Gastrocnemius medialis (tissue), 4 donors: Measurements from ENCODE around the gene CADM2. TPM values are rescaled to one million over a fixed set of nuclear protein-coding genes. Genes with fewer than 3 reads are reported as not detected.

Experiments
- ATAC-seq, 2 donors: fragments of 150-250 bp; one replicate each; pipeline ENCODE4 v1.9.1; 2016
- DNase-seq, 2 donors: peaks; one replicate each; pipeline ENCODE4 v3.0.0-alpha.2; 2019
- H3K27ac ChIP-seq, 4 donors: fragments of 200-600 bp; sonication (generic); 1 replicate in 1 of 4; 2 replicates in 3 of 4; pipeline ENCODE4 v1.5.1; 2016 to 2018; ENCODE audit warnings: mild to moderate bottlenecking in 2 of 4, moderate library complexity in 1 of 4
- H3K27me3 ChIP-seq, 3 donors: fragments of 200-600 bp; sonication (generic) in 2 of 3; 1 replicate in 1 of 3; 2 replicates in 2 of 3; pipeline versions ENCODE4 v1.5.1 to v1.6.0; 2016 to 2019; ENCODE audit warnings: mild to moderate bottlenecking in 1 of 3, moderate library complexity in 1 of 3
- H3K36me3 ChIP-seq, 2 donors: fragments of 200-600 bp; sonication (generic) in 1 of 2; one replicate each; pipeline ENCODE4 v1.5.1; 2017 to 2018
- H3K4me1 ChIP-seq, 2 donors: fragments of 200-600 bp; sonication (generic) in 1 of 2; one replicate each; pipeline ENCODE4 v1.5.1; 2016 to 2017; ENCODE audit warnings: mild to moderate bottlenecking in 2 of 2
- H3K4me3 ChIP-seq, 4 donors: fragments of 200-600 bp; sonication (generic) in 3 of 4; 1 replicate in 1 of 4; 2 replicates in 3 of 4; pipeline ENCODE4 v1.5.1; 2016 to 2019; ENCODE audit warnings: mild to moderate bottlenecking in 2 of 4
- H3K9me3 ChIP-seq, 3 donors: fragments of 200-600 bp; sonication (generic) in 2 of 3; 1 replicate in 1 of 3; 2 replicates in 2 of 3; pipeline ENCODE4 v1.5.1; 2016 to 2019
- CTCF ChIP-seq, 5 experiments: fragments of 450-650 bp in 3 of 5; fragments of 200-600 bp in 2 of 5; sonication (generic) in 2 of 5; IDR thresholded peaks in 4 of 5; conservative IDR thresholded peaks in 1 of 5; 1 replicate in 4 of 5; 2 replicates in 1 of 5; pipeline ENCODE4 v1.5.1; 2016 to 2019; ENCODE audit warnings: antibody characterized with exemption in 5 of 5, mild to moderate bottlenecking in 3 of 5, moderate library complexity in 3 of 5
- POLR2A ChIP-seq, 2 donors: fragments of 450-650 bp; IDR thresholded peaks; one replicate each; pipeline ENCODE4 v1.6.1; 2017; ENCODE audit warnings: antibody characterized with exemption in 2 of 2, mild to moderate bottlenecking in 2 of 2, moderate library complexity in 2 of 2
- in situ Hi-C, 4 donors: fragments of 200-750 bp; cut with MboI; loops; one replicate each; pipeline versions ENCODE4 v1.15.0 to v1.8.0; 2017; ENCODE audit warnings: low sequenced_read_pairs in 4 of 4
- intact Hi-C: fragments of 100-400 bp; cut with DNase I; formaldehyde crosslinking; loops from one replicate; pipeline ENCODE4 v1.15.1; 2023; ENCODE audit warnings: low total_unique reads
- total RNA-seq, 4 donors: library from RNA; depleted of rRNA; stranded (reverse); fragments of >200 nt; gene quantifications; one replicate each; pipeline versions ENCODE4 v1.1.0 to v1.2.3, GENCODE V29; 2016

The CADM2 gene
- total RNA-seq, 4 donors from 2014 or later = 2.7 to 9.0 (median 6.0) TPM

DNA sequence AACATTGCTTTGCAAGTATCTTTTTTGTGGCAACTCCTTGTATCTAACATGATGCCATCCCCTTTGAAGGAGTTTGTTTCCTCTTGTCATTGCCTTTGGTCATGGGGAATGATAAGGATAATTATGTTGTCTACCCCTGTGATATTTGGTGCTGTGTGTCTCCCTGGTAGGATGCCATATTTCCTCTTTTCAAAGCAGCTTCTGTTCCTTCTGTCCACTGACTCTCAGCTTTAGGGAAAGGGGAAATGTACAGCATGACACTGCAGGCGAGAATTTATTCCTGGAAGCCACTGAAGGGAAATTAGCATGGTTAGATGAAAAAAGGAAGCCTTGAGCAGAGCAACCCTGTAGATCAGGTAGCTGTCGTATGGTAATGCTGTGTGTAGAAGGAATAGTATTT lies 576.7 kb downstream of the CADM2 start:
- Histone ChIP-seq H3K27me3 (no peaks in the 10 kb centered on the region), H3K27ac (no peak overlapping the region), H3K4me3 (no peak overlapping the region), H3K4me1 (no peaks in the 10 kb centered on the region), H3K9me3 (no peaks in the 10 kb centered on the region), H3K36me3 (no peaks in the 10 kb centered on the region)
- no peak for DNase-seq
- intact Hi-C loops (no loop called here), in situ Hi-C loops (no loop called here)
- no peak for ATAC-seq
- no peak for TF ChIP-seq POLR2A (IDR thresholded peaks at IDR 0.05)
- no peak for TF ChIP-seq CTCF (IDR thresholded peaks at IDR 0.05 in 4 of 5, conservative IDR thresholded peaks at IDR 0.05 in 1 of 5)

GRCh38 chr3:85539232-85539631 lies 580.4 kb downstream of the CADM2 start:
- in situ Hi-C loops (no loop called here), intact Hi-C loops (no loop called here)
- Histone ChIP-seq H3K36me3 (no peaks in the 10 kb centered on the region), H3K27me3 (no peaks in the 10 kb centered on the region), H3K4me3 (no peak overlapping the region), H3K9me3 (no peaks in the 10 kb centered on the region), H3K27ac (no peak overlapping the region), H3K4me1 (no peaks in the 10 kb centered on the region)
- no peak for TF ChIP-seq POLR2A (IDR thresholded peaks at IDR 0.05)
- no peak for TF ChIP-seq CTCF (IDR thresholded peaks at IDR 0.05 in 4 of 5, conservative IDR thresholded peaks at IDR 0.05 in 1 of 5)
- DNase-seq (no peak), ATAC-seq (no peak)

GRCh38 chr3:85554153-85554552 lies 595.4 kb downstream of the CADM2 start:
- in situ Hi-C loops (loop anchor here in 1 of 4 donors (25.0 kb wide), 1 partner anchor 1017 kb away; no protein-coding TSS in a partner anchor), intact Hi-C loops (no loop called here)
- no peak for ATAC-seq
- TF ChIP-seq POLR2A (IDR thresholded peaks at IDR 0.05) = no peak
- no peak for TF ChIP-seq CTCF (IDR thresholded peaks at IDR 0.05 in 4 of 5, conservative IDR thresholded peaks at IDR 0.05 in 1 of 5)
- Histone ChIP-seq H3K27ac (no peak overlapping the region), H3K27me3 (no peaks in the 10 kb centered on the region), H3K36me3 (no peaks in the 10 kb centered on the region), H3K9me3 (no peaks in the 10 kb centered on the region), H3K4me1 (no peaks in the 10 kb centered on the region), H3K4me3 (no peak overlapping the region)
- no peak for DNase-seq

DNA sequence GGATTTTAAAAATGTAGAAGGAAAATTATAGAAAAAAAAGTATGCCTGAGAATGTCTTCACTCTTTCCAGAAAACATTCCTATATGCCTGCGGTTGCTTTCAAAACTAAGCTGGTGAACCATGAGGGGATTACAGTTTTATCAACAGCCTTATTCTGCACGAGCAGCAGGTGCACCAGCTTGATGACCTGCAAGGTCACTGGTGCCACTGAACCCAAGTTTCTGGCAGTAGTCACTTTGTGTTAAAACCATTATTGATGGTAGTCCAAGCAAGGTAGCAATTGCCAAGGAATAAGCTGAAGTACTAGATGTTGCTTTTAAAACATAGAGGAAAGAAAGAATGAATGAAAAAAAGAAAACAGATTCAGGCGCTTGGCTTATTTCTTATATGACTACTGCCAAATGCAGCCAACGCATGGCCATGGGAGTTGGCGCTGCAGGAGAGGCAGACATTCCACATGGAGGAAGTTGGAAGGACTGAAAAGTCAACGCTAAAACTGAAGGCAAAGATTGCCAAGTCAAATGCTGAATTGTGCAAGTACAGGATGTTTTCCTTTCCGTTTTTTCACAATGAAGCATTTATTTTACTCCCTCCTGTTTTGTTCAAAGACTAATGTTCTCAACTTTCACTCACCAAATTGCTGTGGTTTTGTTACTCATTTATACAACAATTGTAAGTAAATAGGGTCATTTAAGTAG lies 601.4 kb downstream of the CADM2 start:
- H3K27me3 ChIP-seq = no peaks in the 10 kb centered on the region
- H3K36me3 ChIP-seq = no peaks in the 10 kb centered on the region
- H3K27ac ChIP-seq = no peak overlapping the region
- H3K4me3 ChIP-seq = no peak overlapping the region
- H3K4me1 ChIP-seq = no peaks in the 10 kb centered on the region
- TF ChIP-seq CTCF (IDR thresholded peaks at IDR 0.05 in 4 of 5, conservative IDR thresholded peaks at IDR 0.05 in 1 of 5) = no peak
- TF ChIP-seq POLR2A (IDR thresholded peaks at IDR 0.05) = no peak
- in situ Hi-C loops (loop anchor here in 1 of 4 donors (25.0 kb wide), 1 partner anchor 1023 kb away; no protein-coding TSS in a partner anchor), intact Hi-C loops (no loop called here)
- DNase-seq (peak in 1 of 2 donors; percentile 18), ATAC-seq (peak in 1 of 2 donors; percentile 44)
- H3K9me3 ChIP-seq = no peaks in the 10 kb centered on the region
